Retinal pigment epithelial cell (primary cell): ENCODE results near the gene DPY30.

Experiments
- DNase-seq: peaks from one replicate; pipeline ENCODE4 v3.0.0-alpha.2; 2010; ENCODE audit warnings: low read depth
- H3K4me3 ChIP-seq: 2 replicates; pipeline ENCODE4 v1.5.1; 2011; ENCODE audit warnings: mild to moderate bottlenecking, low read length, control low read depth, moderate library complexity
- CTCF ChIP-seq: conservative IDR thresholded peaks from 2 replicates; pipeline ENCODE4 v1.5.1; 2011; ENCODE audit warnings: low read depth, low read length, control low read depth, inconsistent platforms

The DPY30 gene

GRCh38 chr2:32005371-32005976 is 34.1 kb downstream of the DPY30 start:
- TF ChIP-seq CTCF = no peak
- DNase-seq = no peak
- no peak overlapping the region for H3K4me3 ChIP-seq

- H3K4me3 ChIP-seq = no peak overlapping the region
- TF ChIP-seq CTCF = no peak
- no peak for DNase-seq
These were observed 35.8 kb downstream of the DPY30 start for GRCh38 chr2:32003791-32004190.

- TF ChIP-seq CTCF = no peak
- no peak for DNase-seq
- H3K4me3 ChIP-seq = no peak overlapping the region
These were observed 37.2 kb downstream of the DPY30 start for GRCh38 chr2:32002406-32002805.

- no peak for DNase-seq
- TF ChIP-seq CTCF = no peak
- H3K4me3 ChIP-seq = no peak overlapping the region
These were observed 40.2 kb downstream of the DPY30 start for GRCh38 chr2:31999438-31999837.

GRCh38 chr2:31998731-31999383 is 40.7 kb downstream of the DPY30 start:
- TF ChIP-seq CTCF = no peak

GRCh38 chr2:31997653-31998052 is 42.0 kb downstream of the DPY30 start:
- no peak overlapping the region for H3K4me3 ChIP-seq
- TF ChIP-seq CTCF = no peak
- DNase-seq = peak; percentile 56

More at GRCh38 chr2:31998731-31999383, 40.7 kb downstream of the DPY30 start:
- no peak for DNase-seq
- no peak overlapping the region for H3K4me3 ChIP-seq

- no peak for DNase-seq
- TF ChIP-seq CTCF = no peak
- H3K4me3 ChIP-seq = no peak overlapping the region
These were observed 42.9 kb downstream of the DPY30 start for GRCh38 chr2:31996571-31997150.
